NT2/D1 (cell line): ENCODE measurements around the gene ITGA6.

Source experiments
- YY1 ChIP-seq: IDR thresholded peaks from 2 replicates; pipeline ENCODE4 v1.6.1; 2011; ENCODE audit not compliant: insufficient read length, insufficient read depth
- ZNF274 ChIP-seq: IDR thresholded peaks from 2 replicates; pipeline ENCODE4 v1.6.1; 2011; ENCODE audit warnings: mild to moderate bottlenecking, low read depth, low read length

DNA sequence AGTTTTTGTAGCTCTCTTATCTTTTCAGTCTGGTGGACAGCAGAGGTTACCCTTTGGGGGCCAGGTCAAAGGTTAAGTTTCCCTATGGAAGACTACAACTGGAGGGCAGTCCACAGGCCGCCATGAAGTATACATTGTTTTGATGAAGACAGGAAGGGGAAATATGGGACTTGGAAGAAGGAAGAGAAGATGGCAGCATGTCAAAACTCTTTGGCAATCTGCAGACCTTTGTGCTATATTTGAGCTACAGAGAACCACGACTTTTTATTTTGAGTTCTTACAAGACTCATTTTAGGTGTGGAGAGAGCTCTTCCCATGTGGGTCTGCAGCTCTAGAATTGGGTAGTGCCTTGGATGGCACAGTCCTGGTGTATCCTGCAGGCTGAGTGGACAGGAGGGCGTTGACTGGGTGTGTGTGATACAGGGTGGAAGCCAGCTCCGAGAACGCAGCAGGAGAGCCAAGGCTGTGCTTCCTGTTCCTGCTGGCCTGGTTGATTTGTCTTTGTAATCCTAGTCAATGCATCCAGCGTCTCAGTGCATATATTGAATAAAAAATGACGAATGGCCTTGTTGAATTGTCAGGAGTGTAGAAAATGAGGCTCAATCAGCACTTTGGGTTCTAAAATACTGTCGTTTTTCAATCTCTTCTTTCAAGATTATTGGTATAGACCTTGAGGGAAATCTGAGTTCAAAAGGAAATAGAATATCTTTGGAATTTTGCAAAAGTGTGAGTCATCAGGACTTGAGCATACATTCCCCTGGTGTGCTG is 11.5 kb downstream of the ITGA6 start:
- TF ChIP-seq YY1 = no peak
- no peak for TF ChIP-seq ZNF274
